HEK293 (cell line): ENCODE measurements around the gene ALOX12.

Experiments
- ATF2 ChIP-seq: fragments of 450-650 bp; formaldehyde crosslinking; IDR thresholded peaks from 2 replicates; pipeline ENCODE4 v1.5.1; 2016; ENCODE audit warnings: missing biosample characterization, missing genetic modification characterization, low read depth
- FEZF1 ChIP-seq: fragments of 450-650 bp; formaldehyde crosslinking; IDR thresholded peaks from 2 replicates; pipeline ENCODE4 v1.5.1; 2016; ENCODE audit warnings: missing biosample characterization, missing genetic modification characterization
- GLI4 ChIP-seq: fragments of 450-650 bp; formaldehyde crosslinking; IDR thresholded peaks from 2 replicates; pipeline ENCODE4 v1.5.1; 2016; ENCODE audit warnings: missing biosample characterization, missing genetic modification characterization
- GLIS2 ChIP-seq: fragments of 450-650 bp; formaldehyde crosslinking; IDR thresholded peaks from 2 replicates; pipeline ENCODE4 v1.5.1; 2016; ENCODE audit warnings: missing biosample characterization, missing genetic modification characterization
- HOXD13 ChIP-seq: sonication (generic); formaldehyde crosslinking; IDR thresholded peaks from 2 replicates; pipeline ENCODE4 v1.8.0; 2022; ENCODE audit warnings: missing genetic modification reagents, borderline replicate concordance
- PATZ1 ChIP-seq: fragments of 450-650 bp; formaldehyde crosslinking; IDR thresholded peaks from 2 replicates; pipeline ENCODE4 v1.5.1; 2016; ENCODE audit warnings: missing biosample characterization, missing genetic modification characterization
- PBX3 ChIP-seq: sonication (generic); formaldehyde crosslinking; IDR thresholded peaks from 2 replicates; pipeline ENCODE4 v1.8.1; 2022; ENCODE audit warnings: mild to moderate bottlenecking, moderate library complexity, missing genetic modification reagents
- PRDM10 ChIP-seq: fragments of 450-650 bp; formaldehyde crosslinking; IDR thresholded peaks from 2 replicates; pipeline ENCODE4 v1.5.1; 2016; ENCODE audit warnings: missing biosample characterization, missing genetic modification characterization
- RBAK ChIP-seq: fragments of 450-650 bp; formaldehyde crosslinking; IDR thresholded peaks from 2 replicates; pipeline ENCODE4 v1.5.1; 2016; ENCODE audit warnings: missing biosample characterization, missing genetic modification characterization
- SP7 ChIP-seq: fragments of 450-650 bp; formaldehyde crosslinking; IDR thresholded peaks from 2 replicates; pipeline ENCODE4 v1.5.1; 2016; ENCODE audit warnings: missing biosample characterization, missing genetic modification characterization
- YY1 ChIP-seq: fragments of 450-650 bp; formaldehyde crosslinking; IDR thresholded peaks from 2 replicates; pipeline ENCODE4 v1.5.1; 2018; ENCODE audit warnings: missing biosample characterization, missing genetic modification characterization
- ZBTB21 ChIP-seq: fragments of 450-650 bp; formaldehyde crosslinking; IDR thresholded peaks from 2 replicates; pipeline ENCODE4 v1.5.1; 2017; ENCODE audit warnings: missing biosample characterization, missing genetic modification characterization
- ZEB2 ChIP-seq: fragments of 450-650 bp; formaldehyde crosslinking; IDR thresholded peaks from 2 replicates; pipeline ENCODE4 v1.5.1; 2016; ENCODE audit warnings: missing biosample characterization, missing genetic modification characterization
- ZNF10 ChIP-seq: fragments of 450-650 bp; formaldehyde crosslinking; IDR thresholded peaks from 2 replicates; pipeline ENCODE4 v1.5.1; 2017; ENCODE audit warnings: missing biosample characterization, missing genetic modification characterization
- ZNF18 ChIP-seq: fragments of 450-650 bp; formaldehyde crosslinking; IDR thresholded peaks from 2 replicates; pipeline ENCODE4 v1.5.1; 2016; ENCODE audit warnings: missing biosample characterization, missing genetic modification characterization
- ZNF354C ChIP-seq: fragments of 450-650 bp; formaldehyde crosslinking; IDR thresholded peaks from 2 replicates; pipeline ENCODE4 v1.5.1; 2016; ENCODE audit warnings: missing biosample characterization, missing genetic modification characterization, low read depth, borderline replicate concordance
- ZNF398 ChIP-seq: fragments of 450-650 bp; formaldehyde crosslinking; IDR thresholded peaks from 2 replicates; pipeline ENCODE4 v1.5.1; 2017; ENCODE audit warnings: missing biosample characterization, missing genetic modification characterization
- ZNF426 ChIP-seq: fragments of 450-650 bp; formaldehyde crosslinking; IDR thresholded peaks from 2 replicates; pipeline ENCODE4 v1.5.1; 2017; ENCODE audit warnings: missing biosample characterization, missing genetic modification characterization, mild to moderate bottlenecking, inconsistent platforms, moderate library complexity
- ZNF555 ChIP-seq: fragments of 450-650 bp; formaldehyde crosslinking; conservative IDR thresholded peaks from 2 replicates; pipeline ENCODE4 v1.5.1; 2017; ENCODE audit warnings: missing biosample characterization, mild to moderate bottlenecking, missing genetic modification characterization, inconsistent platforms
- ZNF629 ChIP-seq: fragments of 450-650 bp; formaldehyde crosslinking; IDR thresholded peaks from 2 replicates; pipeline ENCODE4 v1.5.1; 2017; ENCODE audit warnings: missing biosample characterization, missing genetic modification characterization
- ZNF660 ChIP-seq: fragments of 450-650 bp; IDR thresholded peaks from 2 replicates; pipeline ENCODE4 v1.5.1; 2018; ENCODE audit warnings: missing biosample characterization, mild to moderate bottlenecking, missing genetic modification characterization
- ZNF76 ChIP-seq: fragments of 450-650 bp; formaldehyde crosslinking; IDR thresholded peaks from 2 replicates; pipeline ENCODE4; 2016; ENCODE audit warnings: low read depth, missing biosample characterization, missing genetic modification characterization, borderline replicate concordance
- ZSCAN23 ChIP-seq: fragments of 450-650 bp; formaldehyde crosslinking; IDR thresholded peaks from 2 replicates; pipeline ENCODE4 v1.5.1; 2016; ENCODE audit warnings: missing biosample characterization, missing genetic modification characterization
- ZSCAN5A ChIP-seq: fragments of 450-650 bp; formaldehyde crosslinking; IDR thresholded peaks from 2 replicates; pipeline ENCODE4 v1.5.1; 2016; ENCODE audit warnings: missing biosample characterization, missing genetic modification characterization

ALOX12 gene

GRCh38 chr17:7014261-7014994, 18.6 kb downstream of the ALOX12 start (continued):
- TF ChIP-seq ZSCAN5A (peak; percentile 77; the same call in 1 of the 2 replicates), ZNF354C (no peak), PBX3 (CRISPR knock-in tag) (peak; percentile 94), ZNF660 (tag by site-specific recombination) (peak; percentile 54; the same call in 1 of the 2 replicates), ATF2 (tag by site-specific recombination) (peak; percentile 98), HOXD13 (CRISPR knock-in tag) (no peak), GLIS2 (tag by site-specific recombination) (peak; percentile 90), SP7 (tag by site-specific recombination) (peak; percentile 72; the same call in 1 of the 2 replicates), ZNF18 (tag by site-specific recombination) (no peak), YY1 (no peak), ZNF555 (no peak), ZSCAN23 (tag by site-specific recombination) (no peak), RBAK (tag by site-specific recombination) (no peak), FEZF1 (no peak), GLI4 (tag by site-specific recombination) (no peak), ZNF398 (tag by site-specific recombination) (peak; percentile 50; the same call in 1 of the 2 replicates), ZNF629 (tag by site-specific recombination) (peak; percentile 96), PRDM10 (tag by site-specific recombination) (peak; percentile 75), ZEB2 (peak; percentile 94), PATZ1 (tag by site-specific recombination) (peak; percentile 90), ZNF10 (0 out of 2 replicates have a peak, but pooled peaks have one; percentile 3), ZNF426 (tag by site-specific recombination) (no peak), ZNF76 (tag by site-specific recombination) (peak; percentile 54; the same call in 1 of the 2 replicates), ZBTB21 (peak; percentile 91)
